NCI-H2227 (cell line): Measurements from ENCODE around the gene CISH.

Experiments used
- DNase-seq: peaks from one replicate; lab custom pipeline; 2025; ENCODE audit not compliant: unreplicated experiment; lab: John Stamatoyannopoulos, UW

CISH gene

GRCh38 chr3:50611464-50612233 is at the start of gene CISH:
TSS of gene CISH (minus strand) at chr3:50611774. CDS start at chr3:50611650, 124 bp downstream.
- DNase-seq: peak; percentile 85

DNA sequence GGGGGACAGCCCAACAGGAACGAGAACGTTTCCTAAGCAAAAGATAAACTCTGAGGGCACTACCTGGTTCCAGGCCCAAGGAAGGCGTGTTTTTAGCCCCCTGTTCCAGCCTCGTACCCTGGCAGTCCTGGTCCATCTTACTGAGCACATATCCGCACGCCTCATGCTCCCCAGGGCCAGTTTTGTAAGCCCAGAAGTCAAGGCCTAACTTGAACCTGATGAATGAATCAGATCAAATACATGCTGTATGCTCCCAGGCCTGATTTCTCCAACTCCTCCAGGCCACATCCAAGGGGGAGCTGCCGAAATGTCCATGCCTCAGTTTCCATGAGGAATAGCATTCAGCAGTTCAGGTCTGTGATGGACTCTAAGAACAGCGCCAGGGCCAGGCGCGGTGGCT is 48.8 kb upstream of the CISH start:
- DNase-seq: no peak

DNA sequence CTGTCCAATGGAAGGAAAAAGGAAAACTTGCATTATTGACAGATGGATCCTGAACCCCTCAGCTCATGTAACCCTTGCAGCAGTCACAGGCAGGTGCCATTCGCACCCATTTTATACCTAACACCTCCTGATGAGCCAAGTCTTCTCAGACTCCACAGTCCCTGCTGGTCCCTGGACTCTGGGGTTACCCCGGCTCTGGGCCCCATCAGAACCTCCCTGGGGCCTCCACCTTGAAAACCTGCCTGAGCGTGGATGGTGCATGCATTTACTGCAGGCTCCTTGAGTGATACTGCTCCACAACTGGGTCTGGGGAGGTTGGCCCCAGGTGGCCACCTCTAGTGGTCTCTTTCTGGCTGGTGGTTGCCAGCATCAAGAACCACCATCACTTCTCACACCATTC is 47.3 kb upstream of the CISH start:
- no peak for DNase-seq

GRCh38 chr3:50658416-50658815 is 46.8 kb upstream of the CISH start:
- no peak for DNase-seq

DNA sequence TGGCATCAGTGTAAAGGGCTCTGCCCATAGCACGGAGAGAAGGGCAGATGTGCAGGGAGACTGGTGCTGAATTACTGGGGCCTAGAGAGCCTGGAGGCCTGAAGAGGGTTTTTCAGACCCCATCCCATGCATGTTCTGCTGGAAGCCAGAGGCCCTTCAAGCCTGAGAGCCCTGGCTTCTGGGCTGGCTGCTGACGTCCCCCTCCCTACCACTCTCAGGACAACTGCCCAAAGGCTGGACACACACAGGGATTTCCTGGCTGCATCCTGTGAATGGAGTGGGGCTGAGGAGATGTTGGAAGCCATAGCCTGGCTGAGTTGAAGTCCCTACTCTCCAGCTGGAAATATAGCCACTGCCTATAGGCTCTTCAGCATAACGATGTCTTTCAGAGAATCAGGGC is 46.2 kb upstream of the CISH start:
- DNase-seq: no peak

DNA sequence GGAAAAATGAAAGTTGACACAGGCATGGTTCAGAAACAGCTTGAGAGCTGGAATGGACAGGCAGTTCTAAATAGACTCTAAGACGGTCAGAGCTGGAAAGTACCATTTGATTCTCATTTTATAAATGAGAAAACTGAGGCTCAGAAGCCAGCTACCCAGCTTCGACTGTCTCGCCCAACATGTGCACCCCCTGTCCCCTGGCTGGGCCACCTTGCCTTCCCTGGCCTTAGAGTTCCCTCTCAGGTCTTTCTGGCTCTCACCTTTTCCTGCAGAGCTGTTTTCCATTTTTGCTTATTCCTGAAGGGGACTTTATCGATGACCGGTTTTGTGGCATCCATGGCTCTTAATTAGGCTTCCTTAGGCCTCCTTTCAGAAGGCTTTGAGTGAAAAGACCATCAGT is 45.8 kb upstream of the CISH start:
- no peak for DNase-seq

DNA sequence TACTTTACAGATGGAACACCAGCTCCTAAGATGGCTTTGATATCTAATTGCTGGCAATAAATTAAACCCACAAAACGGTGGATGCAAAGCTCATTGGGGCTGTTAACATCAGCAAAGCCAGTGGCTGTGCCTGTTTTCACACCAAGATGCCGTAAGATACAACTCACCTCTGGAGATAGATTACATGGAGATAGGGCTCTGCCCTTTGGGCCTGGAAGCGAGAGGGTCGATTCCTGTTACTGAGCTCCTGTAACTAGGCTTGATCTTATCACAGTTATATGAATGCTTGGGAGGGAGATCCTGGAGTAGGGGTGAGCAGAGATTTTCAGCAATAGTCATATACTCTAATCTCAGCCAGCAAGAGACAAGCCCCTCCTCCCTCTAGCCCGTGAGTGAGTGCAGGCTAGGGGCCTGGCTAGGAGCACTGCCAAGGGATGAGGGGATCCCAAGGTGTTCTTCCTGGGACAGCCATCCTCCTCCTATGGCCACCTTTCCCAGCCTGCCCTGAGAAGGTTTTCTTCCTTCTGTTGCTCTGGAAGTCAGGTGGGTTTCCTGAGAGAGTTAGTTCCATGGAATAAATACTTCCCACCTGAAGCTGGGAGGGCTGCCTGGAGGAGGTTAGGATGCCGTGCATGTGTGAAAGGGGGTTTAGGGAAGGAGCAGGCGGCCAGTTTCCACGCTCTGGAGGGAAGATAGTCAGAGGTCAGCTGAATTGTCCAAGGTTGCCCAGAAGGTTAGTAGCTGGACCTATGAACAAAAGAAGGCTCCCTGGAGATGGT is 45.0 kb upstream of the CISH start:
- no peak for DNase-seq

GRCh38 chr3:50655009-50655830 is 43.6 kb upstream of the CISH start:
- no peak for DNase-seq

GRCh38 chr3:50653937-50654595 is 42.5 kb upstream of the CISH start:
- DNase-seq: no peak

GRCh38 chr3:50652709-50653108 is 41.1 kb upstream of the CISH start:
- no peak for DNase-seq

DNA sequence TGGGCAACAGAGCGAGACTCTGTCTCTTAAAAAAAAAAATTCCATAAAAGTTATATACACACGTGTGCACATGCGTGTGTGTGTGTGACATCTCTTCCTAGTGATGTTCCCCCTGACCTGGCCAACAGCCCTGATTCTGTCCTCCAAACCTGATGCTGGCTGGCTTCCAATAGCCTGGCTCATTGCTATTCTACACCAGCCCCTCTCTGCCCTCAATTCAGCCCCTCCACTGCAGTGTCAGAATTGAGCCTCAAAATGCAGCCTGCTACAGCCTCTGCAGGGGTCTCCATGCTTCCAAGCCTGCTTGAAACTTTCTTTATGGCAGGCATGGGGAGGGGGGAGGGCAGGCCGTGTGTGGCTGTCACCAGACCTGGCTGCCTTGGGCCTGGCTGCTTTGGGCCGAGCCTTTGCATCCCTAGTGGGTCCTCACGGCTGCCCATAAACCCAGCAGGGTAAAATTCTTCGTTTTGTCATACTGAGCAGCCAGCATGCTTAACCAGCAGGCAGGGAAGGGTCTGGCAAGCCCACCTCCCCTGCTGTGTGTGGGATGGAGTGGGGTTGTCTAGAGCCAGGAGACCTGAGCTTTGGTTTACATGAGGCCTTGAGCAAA is 40.5 kb upstream of the CISH start:
- no peak for DNase-seq

DNA sequence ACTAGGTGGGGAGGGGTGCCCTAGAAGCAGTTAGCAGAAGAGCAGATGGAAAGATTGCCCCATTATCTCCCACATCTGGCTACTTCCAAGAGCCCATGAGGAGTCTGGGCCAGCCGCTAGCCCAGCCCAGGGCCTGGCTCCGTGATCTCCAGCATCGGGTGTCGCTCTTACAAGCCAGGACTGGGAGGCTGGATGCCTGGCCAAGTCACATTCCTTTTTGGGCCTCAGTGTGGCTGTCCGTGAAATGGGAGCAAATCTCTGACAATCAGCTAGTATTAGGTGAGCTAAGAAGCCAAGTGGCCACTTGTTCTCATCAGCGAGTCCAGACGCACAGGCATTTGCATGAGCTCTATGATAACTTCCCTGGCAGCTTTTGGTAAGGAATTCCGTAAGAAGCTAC is 39.9 kb upstream of the CISH start:
- DNase-seq: no peak

DNA sequence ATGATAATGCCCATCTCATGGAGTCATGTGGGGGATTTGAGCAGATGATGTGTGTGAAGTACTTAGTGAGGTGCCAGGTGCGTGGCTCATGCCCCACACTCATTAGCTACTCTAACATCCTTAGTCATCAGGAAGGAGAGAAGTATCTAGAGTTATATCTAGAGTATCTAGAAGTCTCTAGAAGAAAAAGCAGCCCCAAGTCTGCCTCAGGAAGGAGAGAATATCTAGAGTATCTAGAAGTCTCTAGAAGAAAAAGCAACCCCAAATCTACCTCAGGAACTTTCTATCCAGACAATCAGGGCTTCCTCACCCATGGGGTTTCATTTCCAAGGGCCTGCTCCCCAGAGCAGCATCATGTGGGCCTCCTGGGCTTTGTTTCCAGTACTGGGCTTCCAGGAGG is 38.4 kb upstream of the CISH start:
- no peak for DNase-seq

DNA sequence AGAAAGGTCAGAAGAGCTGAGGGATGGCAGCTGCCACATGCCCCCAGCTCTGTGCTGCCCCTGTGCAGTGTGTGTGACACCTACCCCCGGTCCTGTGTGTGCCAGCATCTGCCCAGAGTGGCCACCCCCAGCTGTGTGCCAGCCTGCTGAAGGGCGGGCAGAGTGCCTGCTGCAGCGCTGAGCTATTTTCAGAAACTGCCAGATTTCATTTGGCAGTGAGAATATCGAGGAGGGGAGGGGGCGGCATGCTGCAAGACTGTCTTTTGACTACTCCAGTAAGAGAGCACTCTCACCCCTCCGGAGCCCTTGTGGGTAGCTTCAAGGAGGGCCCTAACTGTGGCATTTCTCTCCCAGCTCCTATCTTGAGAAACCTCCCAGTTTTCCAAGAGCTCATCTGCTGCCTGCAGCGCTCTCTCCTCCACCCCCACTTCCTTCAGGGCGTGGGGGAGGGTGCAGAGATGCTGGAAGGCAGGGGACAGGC is 37.9 kb upstream of the CISH start:
- peak; percentile 18 for DNase-seq

DNA sequence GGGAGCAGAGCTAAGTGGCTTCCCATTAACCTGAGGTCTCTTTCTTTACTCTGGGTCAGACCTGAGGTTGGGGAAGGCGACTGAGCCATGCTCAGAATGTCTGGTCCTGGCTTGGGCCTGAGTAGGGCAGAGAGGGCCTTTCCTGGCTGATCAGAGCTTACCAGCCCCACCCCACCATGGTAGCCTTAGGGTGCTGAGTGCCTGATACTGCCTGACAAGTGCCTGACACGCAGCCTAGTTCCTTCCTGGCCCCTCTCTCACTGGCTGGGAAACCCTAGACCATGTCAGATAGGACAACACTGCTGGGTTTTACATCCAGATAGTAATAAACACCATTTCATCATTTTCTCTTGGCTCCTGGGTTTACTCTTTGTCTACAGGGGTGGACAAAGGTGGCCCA is 37.4 kb upstream of the CISH start:
- DNase-seq: no peak

- peak; percentile 87 for DNase-seq
These were observed 36.7 kb upstream of the CISH start for GRCh38 chr3:50648313-50648712.

DNA sequence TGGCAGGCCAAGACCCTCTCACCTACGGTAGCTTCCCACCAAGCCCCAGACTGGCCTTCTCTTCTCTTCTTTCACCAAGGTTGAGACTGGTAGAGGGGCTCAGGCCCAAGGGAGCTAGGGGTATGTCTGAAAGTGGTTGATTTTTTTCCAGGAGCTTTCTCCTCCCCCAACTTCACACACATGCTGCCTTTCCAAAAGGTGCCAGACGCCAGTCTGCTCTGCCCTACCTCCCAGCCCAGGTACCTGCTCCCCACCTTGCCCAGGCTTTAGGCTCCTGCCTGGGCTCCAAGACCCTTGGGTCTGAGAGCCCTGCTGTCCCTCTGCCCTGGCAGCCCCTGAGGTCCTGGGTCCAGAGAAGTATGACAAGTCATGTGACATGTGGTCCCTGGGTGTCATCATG is 33.8 kb upstream of the CISH start:
- DNase-seq: no peak

- no peak for DNase-seq
These were observed 33.0 kb upstream of the CISH start for GRCh38 chr3:50644561-50644960.

DNA sequence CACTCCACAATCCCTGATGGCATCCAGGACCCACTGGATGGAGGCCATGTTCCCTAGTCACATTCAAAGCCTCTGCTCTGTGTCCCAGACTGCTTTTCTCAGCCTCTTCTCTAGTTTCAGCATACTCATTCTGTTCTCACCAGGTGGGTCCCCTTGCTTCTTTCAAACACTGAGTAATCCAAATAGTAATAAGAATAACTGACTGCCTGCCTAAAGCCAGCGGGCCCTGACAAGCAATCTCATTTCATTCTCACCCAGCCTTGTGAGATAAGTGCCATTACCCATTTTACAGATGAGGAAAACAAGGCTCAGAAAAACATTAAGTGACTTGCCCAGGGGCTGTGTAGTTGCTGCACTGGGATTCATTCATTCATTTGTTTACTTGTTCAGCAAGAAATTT is 30.8 kb upstream of the CISH start:
- DNase-seq: no peak

DNA sequence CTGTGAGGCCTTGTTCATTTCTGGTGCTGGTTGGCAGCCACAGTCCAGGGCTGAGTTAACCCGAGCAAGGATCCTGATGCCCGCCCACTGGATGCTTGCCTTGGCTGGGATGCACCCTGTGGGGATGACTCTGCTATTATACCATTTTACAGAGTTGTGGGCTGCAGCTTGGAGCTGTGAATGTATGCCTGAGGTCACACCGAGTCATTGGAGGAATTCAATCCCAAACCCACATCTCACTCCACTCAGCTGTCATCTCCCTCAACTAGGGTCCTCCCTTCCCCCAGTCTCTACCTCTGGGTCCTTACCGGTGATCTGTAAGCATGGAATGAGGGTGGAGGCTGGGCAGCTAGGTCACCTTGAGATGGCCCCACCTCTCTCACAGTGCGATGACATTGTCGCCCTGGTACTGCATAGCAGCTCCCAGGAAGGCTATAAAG is 27.5 kb upstream of the CISH start:
- DNase-seq: no peak

GRCh38 chr3:50637945-50638344 is 26.4 kb upstream of the CISH start:
- no peak for DNase-seq
